ENCODE data around the gene SLC12A3.

SLC12A3 gene

GRCh38 chr16:56896244-56896643 lies 31.2 kb downstream of the SLC12A3 start:
- Histone ChIP-seq H3K27ac (ENCODE audit: low read depth, low read length) (no peak overlapping the region), H3K36me3 (ENCODE audit: control insufficient read depth, insufficient read depth, low read length) (no peaks in the 10 kb centered on the region), H3K4me3 (ENCODE audit: low read depth, low read length) (no peak overlapping the region), H3K27me3 (ENCODE audit: control insufficient read depth, insufficient read depth, low read length) (no peaks in the 10 kb centered on the region), H3K9ac (ENCODE audit: low read depth, low read length) (no peak overlapping the region), H3K4me1 (ENCODE audit: control insufficient read depth, insufficient read depth, low read length) (no peaks in the 10 kb centered on the region), H3K9me3 (ENCODE audit: control insufficient read depth, insufficient read depth, low read length) (no peaks in the 10 kb centered on the region)

DNA sequence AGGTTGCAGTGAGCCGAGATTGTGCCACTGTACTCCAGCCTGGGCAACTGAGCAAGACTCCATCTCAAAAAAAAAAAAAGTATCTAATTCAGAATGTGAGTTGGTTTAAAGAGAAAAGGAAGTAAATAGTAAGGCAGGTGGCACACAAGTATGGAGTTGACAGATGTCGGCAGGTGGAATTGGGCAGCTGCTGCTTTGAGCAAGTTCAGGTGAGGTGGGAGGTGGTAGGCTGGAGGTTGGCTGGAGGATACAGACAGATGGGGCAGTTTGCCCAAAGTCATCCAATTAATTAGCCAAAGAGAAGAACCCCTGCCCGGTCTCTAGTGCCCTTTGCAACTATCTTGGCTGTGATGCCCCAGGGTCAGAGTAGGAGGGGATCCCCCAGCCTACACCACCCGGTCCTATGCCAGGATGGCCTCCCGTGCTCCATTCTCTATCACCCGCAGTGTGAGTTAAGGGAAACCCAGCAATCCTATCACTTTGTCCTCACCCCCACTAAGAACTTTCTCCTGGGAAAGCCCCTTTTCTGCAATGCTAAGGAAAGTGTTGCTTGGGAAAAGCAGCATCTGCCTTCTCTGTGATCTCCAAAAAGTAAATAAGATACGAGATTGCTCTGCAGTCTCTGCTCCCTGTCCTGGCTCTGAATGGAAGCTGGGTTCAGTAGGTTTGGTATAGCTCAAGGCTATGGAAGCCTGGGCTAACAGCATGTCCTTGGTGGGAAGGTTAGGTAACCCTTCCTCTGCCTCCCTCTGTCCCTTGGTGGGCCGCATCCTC lies 32.2 kb downstream of the SLC12A3 start:
- H3K27ac ChIP-seq (ENCODE audit: low read depth, low read length) = no peak overlapping the region
- no peaks in the 10 kb centered on the region for H3K4me1 ChIP-seq (ENCODE audit: control insufficient read depth, insufficient read depth, low read length)
- H3K27me3 ChIP-seq (ENCODE audit: control insufficient read depth, insufficient read depth, low read length) = no peaks in the 10 kb centered on the region
- H3K36me3 ChIP-seq (ENCODE audit: control insufficient read depth, insufficient read depth, low read length) = no peaks in the 10 kb centered on the region
- no peak overlapping the region for H3K9ac ChIP-seq (ENCODE audit: low read depth, low read length)
- no peaks in the 10 kb centered on the region for H3K9me3 ChIP-seq (ENCODE audit: control insufficient read depth, insufficient read depth, low read length)
- H3K4me3 ChIP-seq (ENCODE audit: low read depth, low read length) = no peak overlapping the region

DNA sequence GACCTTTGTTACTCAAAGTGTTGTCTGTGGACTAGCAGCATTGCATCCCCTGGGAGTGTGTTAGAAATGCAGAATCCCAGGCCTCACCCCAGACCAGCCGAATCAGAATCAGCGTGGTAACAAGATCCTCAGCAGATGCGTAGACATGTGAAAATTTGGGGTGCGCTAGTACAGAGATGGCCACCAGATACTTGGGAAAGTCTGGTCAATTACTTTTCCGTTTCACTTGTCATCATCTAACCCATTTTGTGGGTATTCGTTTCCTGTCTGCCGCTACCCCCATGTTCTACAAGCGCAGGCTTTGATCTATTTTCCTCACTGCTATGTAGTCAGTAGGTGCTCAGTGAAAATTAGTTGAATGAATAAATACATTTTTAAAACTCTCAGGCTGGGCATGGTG lies 33.8 kb downstream of the SLC12A3 start:
- no peaks in the 10 kb centered on the region for H3K9me3 ChIP-seq (ENCODE audit: control insufficient read depth, insufficient read depth, low read length)
- no peak overlapping the region for H3K4me3 ChIP-seq (ENCODE audit: low read depth, low read length)
- no peaks in the 10 kb centered on the region for H3K4me1 ChIP-seq (ENCODE audit: control insufficient read depth, insufficient read depth, low read length)
- H3K36me3 ChIP-seq (ENCODE audit: control insufficient read depth, insufficient read depth, low read length) = no peaks in the 10 kb centered on the region
- H3K27ac ChIP-seq (ENCODE audit: low read depth, low read length) = no peak overlapping the region
- H3K9ac ChIP-seq (ENCODE audit: low read depth, low read length) = no peak overlapping the region
- no peaks in the 10 kb centered on the region for H3K27me3 ChIP-seq (ENCODE audit: control insufficient read depth, insufficient read depth, low read length)

DNA sequence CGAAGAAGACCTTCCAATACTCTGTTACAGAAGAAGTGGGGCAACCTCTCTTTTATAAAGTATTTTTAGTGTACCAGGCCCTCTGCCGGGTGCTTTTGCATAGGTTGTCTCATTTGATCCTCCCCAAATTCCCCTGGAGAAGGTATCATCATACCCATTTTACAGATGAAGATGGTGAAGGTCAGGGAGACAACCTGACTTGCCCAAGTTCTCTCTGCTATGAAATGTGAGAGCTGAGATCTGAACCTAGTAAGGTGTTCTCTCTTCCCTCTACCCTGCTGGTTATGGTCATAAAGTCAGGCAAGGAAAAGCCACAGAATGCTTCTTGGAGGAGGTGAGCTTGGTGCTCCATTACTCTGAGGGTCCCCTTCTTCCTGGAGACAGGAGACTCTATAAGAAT lies 38.9 kb downstream of the SLC12A3 start:
- no peak overlapping the region for H3K27ac ChIP-seq (ENCODE audit: low read depth, low read length)
- no peaks in the 10 kb centered on the region for H3K36me3 ChIP-seq (ENCODE audit: control insufficient read depth, insufficient read depth, low read length)
- no peaks in the 10 kb centered on the region for H3K4me1 ChIP-seq (ENCODE audit: control insufficient read depth, insufficient read depth, low read length)
- H3K9me3 ChIP-seq (ENCODE audit: control insufficient read depth, insufficient read depth, low read length) = no peaks in the 10 kb centered on the region
- no peaks in the 10 kb centered on the region for H3K27me3 ChIP-seq (ENCODE audit: control insufficient read depth, insufficient read depth, low read length)
- no peak overlapping the region for H3K4me3 ChIP-seq (ENCODE audit: low read depth, low read length)
- no peak overlapping the region for H3K9ac ChIP-seq (ENCODE audit: low read depth, low read length)

- Histone ChIP-seq H3K9me3 (ENCODE audit: control insufficient read depth, insufficient read depth, low read length) (no peaks in the 10 kb centered on the region), H3K27me3 (ENCODE audit: control insufficient read depth, insufficient read depth, low read length) (no peaks in the 10 kb centered on the region), H3K27ac (ENCODE audit: low read depth, low read length) (no peak overlapping the region), H3K9ac (ENCODE audit: low read depth, low read length) (no peak overlapping the region), H3K36me3 (ENCODE audit: control insufficient read depth, insufficient read depth, low read length) (no peaks in the 10 kb centered on the region), H3K4me1 (ENCODE audit: control insufficient read depth, insufficient read depth, low read length) (peaks cover 8% of the 10 kb centered on the region; the same call in 1 of the 2 replicates), H3K4me3 (ENCODE audit: low read depth, low read length) (no peak overlapping the region)
Measured at GRCh38 chr16:56907401-56907800, 42.4 kb downstream of the SLC12A3 start.

- no peak overlapping the region for H3K27ac ChIP-seq (ENCODE audit: low read depth, low read length)
- H3K9me3 ChIP-seq (ENCODE audit: control insufficient read depth, insufficient read depth, low read length) = no peaks in the 10 kb centered on the region
- H3K27me3 ChIP-seq (ENCODE audit: control insufficient read depth, insufficient read depth, low read length) = no peaks in the 10 kb centered on the region
- no peak overlapping the region for H3K4me3 ChIP-seq (ENCODE audit: low read depth, low read length)
- no peaks in the 10 kb centered on the region for H3K36me3 ChIP-seq (ENCODE audit: control insufficient read depth, insufficient read depth, low read length)
- H3K4me1 ChIP-seq (ENCODE audit: control insufficient read depth, insufficient read depth, low read length) = peaks cover 8% of the 10 kb centered on the region; the same call in 1 of the 2 replicates
- no peak overlapping the region for H3K9ac ChIP-seq (ENCODE audit: low read depth, low read length)
Measured at GRCh38 chr16:56909527-56909979, 44.5 kb downstream of the SLC12A3 start.

DNA sequence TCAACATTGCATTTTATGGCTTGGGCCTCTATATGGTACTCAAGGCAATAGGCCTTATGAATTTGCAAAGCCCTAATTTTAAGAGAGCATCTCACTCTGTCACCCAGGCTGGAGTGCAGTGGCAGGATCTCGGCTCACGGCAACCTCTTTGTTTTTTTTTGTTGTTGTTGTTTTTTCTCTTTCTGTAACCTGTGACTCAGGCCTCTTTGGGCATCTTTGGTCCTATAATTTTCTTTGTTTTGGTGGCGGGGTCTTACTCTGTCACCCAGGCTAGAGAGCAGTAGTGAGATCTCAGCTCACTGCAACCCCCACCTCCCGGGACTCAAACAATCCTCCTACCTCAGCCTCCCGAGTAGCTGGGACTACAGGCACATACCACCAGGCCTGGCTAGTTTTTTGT lies 45.1 kb downstream of the SLC12A3 start:
- no peaks in the 10 kb centered on the region for H3K9me3 ChIP-seq (ENCODE audit: control insufficient read depth, insufficient read depth, low read length)
- peaks cover 8% of the 10 kb centered on the region; the same call in 1 of the 2 replicates for H3K4me1 ChIP-seq (ENCODE audit: control insufficient read depth, insufficient read depth, low read length)
- H3K27me3 ChIP-seq (ENCODE audit: control insufficient read depth, insufficient read depth, low read length) = no peaks in the 10 kb centered on the region
- H3K36me3 ChIP-seq (ENCODE audit: control insufficient read depth, insufficient read depth, low read length) = no peaks in the 10 kb centered on the region
- H3K9ac ChIP-seq (ENCODE audit: low read depth, low read length) = no peak overlapping the region
- H3K4me3 ChIP-seq (ENCODE audit: low read depth, low read length) = no peak overlapping the region
- no peak overlapping the region for H3K27ac ChIP-seq (ENCODE audit: low read depth, low read length)

GRCh38 chr16:56910654-56911539 lies 45.9 kb downstream of the SLC12A3 start:
- no peaks in the 10 kb centered on the region for H3K36me3 ChIP-seq (ENCODE audit: control insufficient read depth, insufficient read depth, low read length)

GRCh38 chr16:56911771-56912571 lies 47.0 kb downstream of the SLC12A3 start:
- H3K4me1 ChIP-seq (ENCODE audit: control insufficient read depth, insufficient read depth, low read length) = peaks cover 8% of the 10 kb centered on the region; the same call in 1 of the 2 replicates
- no peak overlapping the region for H3K9ac ChIP-seq (ENCODE audit: low read depth, low read length)
- no peak overlapping the region for H3K27ac ChIP-seq (ENCODE audit: low read depth, low read length)

More at GRCh38 chr16:56910654-56911539, 45.9 kb downstream of the SLC12A3 start:
- Histone ChIP-seq H3K4me1 (ENCODE audit: control insufficient read depth, insufficient read depth, low read length) (peaks cover 8% of the 10 kb centered on the region; the same call in 1 of the 2 replicates), H3K27ac (ENCODE audit: low read depth, low read length) (no peak overlapping the region), H3K9me3 (ENCODE audit: control insufficient read depth, insufficient read depth, low read length) (no peaks in the 10 kb centered on the region), H3K9ac (ENCODE audit: low read depth, low read length) (no peak overlapping the region), H3K27me3 (ENCODE audit: control insufficient read depth, insufficient read depth, low read length) (no peaks in the 10 kb centered on the region), H3K4me3 (ENCODE audit: low read depth, low read length) (no peak overlapping the region)

DNA sequence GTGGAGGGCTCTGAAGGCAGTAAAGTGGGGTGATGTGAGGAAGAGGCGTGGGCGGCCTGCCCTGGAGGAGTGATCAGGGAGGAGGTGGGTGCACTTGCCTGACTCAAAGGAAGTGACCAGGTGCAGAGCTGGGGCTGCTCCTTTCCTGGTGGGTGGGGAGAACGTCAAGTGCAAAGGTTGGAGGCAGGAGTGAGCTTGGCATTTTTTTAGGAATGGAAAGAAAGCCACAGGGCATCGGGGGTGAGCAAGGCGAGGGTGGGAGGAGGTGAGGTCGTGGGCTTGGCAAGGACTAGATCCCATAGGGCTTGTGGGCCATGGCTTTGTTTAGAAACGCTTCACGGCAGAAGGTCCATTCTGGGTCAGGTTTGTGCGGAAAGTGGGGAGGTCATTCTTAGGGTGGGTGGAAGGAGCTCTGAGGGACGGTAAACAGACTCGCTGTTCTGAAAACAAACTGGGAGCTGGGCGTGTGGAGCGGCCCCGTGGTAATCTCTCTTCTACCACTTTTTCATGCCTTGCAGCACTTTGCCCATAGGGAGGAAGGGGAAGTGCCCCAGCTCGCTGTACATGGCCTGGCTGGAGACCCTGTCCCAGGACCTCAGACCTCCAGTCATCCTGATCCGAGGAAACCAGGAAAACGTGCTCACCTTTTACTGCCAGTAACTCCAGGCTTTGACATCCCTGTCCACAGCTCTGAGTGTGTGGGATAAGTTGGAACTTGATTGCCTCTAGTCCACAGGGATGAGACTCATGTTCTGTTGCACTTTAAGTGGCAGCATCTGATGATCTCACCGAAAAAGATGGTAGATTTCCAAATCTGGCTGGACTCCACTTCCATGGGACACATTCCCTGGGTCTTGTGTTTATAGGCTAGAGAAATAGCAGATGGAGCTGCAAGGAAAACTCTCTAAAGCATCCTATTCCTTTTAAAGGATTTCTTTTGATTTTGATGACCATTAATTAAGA lies 48.0 kb downstream of the SLC12A3 start:
- H3K27ac ChIP-seq (ENCODE audit: low read depth, low read length) = no peak overlapping the region
- no peaks in the 10 kb centered on the region for H3K36me3 ChIP-seq (ENCODE audit: control insufficient read depth, insufficient read depth, low read length)
- no peaks in the 10 kb centered on the region for H3K27me3 ChIP-seq (ENCODE audit: control insufficient read depth, insufficient read depth, low read length)
- H3K4me1 ChIP-seq (ENCODE audit: control insufficient read depth, insufficient read depth, low read length) = peaks cover 8% of the 10 kb centered on the region; the same call in 1 of the 2 replicates
- no peak overlapping the region for H3K9ac ChIP-seq (ENCODE audit: low read depth, low read length)
- no peak overlapping the region for H3K4me3 ChIP-seq (ENCODE audit: low read depth, low read length)
- no peaks in the 10 kb centered on the region for H3K9me3 ChIP-seq (ENCODE audit: control insufficient read depth, insufficient read depth, low read length)

More at GRCh38 chr16:56911771-56912571, 47.0 kb downstream of the SLC12A3 start:
- H3K9me3 ChIP-seq (ENCODE audit: control insufficient read depth, insufficient read depth, low read length) = no peaks in the 10 kb centered on the region
- H3K4me3 ChIP-seq (ENCODE audit: low read depth, low read length) = no peak overlapping the region
- no peaks in the 10 kb centered on the region for H3K36me3 ChIP-seq (ENCODE audit: control insufficient read depth, insufficient read depth, low read length)
- H3K27me3 ChIP-seq (ENCODE audit: control insufficient read depth, insufficient read depth, low read length) = no peaks in the 10 kb centered on the region

All from HUES48 (cell line).